ENCODE results near the gene SOX12. TPM values are rescaled to one million over a fixed set of nuclear protein-coding genes. Genes with fewer than 3 reads are reported as not detected.

Gene SOX12
- 15.1 TPM for total RNA-seq

DNA sequence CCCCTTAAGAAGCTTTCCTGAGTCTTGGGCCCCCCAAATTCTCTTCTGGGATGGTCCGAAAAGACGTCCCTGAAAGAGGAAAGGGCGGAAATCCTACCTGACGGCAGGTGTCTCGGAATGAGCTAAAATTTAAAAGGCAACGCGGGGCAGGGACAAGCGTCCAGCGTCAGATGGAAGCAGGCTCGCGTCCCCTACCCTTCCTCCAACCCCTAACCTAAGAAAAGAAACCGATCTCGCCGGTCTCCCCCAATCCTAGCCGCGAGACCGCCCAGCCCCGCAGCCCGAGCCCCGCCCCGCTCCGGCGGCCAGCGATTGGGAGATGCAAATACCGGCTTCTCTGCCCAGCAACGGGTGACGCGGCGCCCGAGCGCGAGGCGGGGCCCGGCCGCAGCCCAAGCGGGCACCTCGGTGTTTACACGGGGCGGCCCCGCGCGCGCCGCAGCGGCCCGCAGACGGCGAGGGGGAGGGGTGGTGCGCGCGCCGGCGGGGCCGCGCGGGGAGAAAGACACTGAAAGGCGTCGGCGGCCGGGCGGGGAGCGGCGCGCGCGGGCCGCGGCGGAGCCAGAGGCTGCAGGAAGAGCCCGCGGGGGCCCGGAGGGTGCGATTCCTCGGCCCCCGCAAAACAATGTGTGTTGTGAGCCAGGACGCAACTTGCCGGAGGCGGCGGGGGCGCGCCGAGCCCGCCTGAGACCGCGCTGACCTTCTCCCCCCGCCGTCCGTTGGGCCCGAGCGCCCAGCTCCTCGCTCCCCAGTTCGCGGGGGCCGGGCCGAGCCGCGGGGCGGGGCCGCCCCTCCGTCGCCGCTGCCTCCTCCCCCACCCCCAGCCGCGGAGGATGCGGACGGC, at the start of gene SOX12:
TSS of gene SOX12 (plus strand) at position 508 of the 844 bp plus-strand sequence. CDS start 373 bp downstream, outside the sequence.

DNA sequence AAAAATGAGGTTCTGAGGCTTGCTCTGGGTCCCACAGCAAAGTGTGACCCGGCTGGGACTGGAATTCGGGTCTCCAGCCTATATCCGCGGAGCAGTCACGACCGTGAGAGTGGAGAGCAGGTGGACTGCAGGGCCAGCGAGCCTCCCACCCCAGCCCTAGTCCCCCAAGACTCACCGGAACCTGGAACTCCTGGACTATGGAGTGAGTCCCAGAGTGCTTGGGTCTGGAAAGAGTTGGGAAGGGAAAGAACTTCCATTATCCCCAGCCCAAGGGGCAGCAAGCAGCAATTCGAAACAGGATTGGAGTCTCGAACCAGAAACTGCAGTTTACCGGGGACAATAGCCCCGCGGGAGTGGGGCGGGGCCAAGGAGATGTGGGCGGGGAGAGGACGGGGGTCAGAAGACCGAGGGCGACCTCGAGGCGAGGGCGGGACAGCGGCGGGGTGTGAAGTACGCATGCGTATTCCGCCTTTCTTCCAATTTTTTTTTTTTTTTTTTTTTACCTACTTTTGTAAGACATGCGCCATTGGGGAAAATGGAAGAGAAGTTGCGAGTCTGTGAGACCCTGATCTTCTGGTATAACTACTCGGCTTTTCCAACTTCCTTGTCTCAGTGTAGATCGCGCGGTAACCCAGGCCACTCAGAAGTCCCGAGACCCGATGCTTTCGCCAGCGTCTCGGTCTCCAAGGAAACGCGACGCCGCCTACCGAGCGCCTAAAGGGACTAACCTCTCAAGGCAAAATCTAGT, 35.1 kb upstream of the SOX12 start, which contains the start of gene C20orf96:
TSS of gene C20orf96 (minus strand) at position 667 of the 748 bp plus-strand sequence. CDS start at position 527, 140 bp downstream.

DNA sequence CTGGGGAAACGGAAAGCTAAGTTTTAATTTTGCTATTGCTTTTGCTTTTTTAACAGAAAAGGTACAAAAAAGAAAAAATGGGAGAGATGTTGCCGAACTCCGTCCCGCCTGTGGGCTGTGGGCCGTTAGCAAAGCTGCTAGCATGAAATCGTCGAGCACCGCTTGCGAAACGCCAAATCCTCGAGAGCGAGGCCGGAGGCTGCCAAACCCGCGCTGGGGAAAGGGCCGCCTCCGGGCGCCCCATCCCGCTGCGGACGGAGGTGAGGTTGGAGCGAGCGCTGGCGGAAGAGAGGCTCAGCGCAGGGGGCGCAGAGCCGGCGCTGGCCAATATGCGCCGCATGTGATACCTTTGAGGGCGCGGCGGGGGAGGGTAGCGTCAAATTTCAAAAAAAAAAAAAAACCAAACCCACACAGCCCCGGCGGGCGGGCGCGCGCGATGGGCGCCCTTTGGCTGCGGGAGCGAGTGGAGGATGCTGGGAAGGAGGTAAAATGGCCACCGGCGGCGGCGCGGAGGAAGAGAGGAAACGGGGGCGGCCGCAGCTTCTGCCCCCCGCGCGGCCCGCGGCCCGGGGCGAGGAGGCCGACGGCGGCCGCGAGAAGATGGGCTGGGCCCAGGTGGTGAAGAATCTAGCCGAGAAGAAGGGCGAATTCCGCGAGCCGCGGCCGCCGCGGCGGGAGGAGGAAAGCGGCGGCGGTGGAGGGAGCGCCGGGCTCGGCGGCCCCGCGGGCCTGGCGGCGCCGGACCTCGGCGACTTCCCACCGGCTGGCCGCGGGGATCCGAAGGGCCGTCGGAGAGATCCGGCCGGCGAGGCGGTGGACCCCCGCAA, 28.0 kb upstream of the SOX12 start, which contains the start of gene ZCCHC3:
TSS of gene ZCCHC3 (plus strand) at position 473 of the 827 bp plus-strand sequence. CDS start at position 490, 17 bp downstream.

DNA sequence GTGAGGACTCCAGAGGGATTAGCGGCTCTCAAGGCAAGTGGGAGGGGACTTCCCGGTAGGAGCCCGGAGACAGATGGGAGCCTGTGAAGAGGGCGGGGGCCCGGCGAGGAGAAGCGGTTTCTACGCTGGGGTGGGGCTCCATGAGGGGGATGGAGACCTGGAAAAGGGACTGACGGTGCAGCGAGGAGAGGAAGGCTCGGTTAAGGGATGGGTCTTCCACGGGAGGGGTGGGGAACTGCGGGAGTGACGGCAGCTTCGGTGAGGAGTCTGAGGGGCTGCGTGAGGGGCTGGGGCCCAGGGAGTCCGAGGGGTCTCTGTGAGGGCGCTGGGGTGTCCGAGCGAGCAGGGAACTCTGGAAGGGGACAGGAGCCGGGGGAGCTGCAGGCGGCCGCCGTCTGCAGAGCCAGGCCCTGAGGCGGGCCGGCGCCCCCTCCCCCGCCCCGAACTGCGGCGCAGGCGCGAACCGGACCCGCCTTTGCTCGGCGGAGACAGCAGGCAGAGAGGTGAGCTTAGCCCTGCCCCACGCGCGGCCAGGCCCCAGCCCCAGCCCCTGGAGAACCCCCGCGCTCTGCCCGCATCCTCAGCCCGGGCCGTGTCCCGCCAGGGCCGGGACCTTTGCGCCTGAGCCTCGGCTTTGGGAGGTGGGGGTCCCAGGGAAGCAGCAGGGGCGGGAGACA, 21.4 kb downstream of the SOX12 start, which contains the start of gene NRSN2:
TSS of gene NRSN2 (plus strand) at position 472 of the 677 bp plus-strand sequence. CDS start 2,533 bp downstream, outside the sequence.

Other genes with a start within 250 kb of the SOX12 start
- not detected for gene DEFB125, start 237.9 kb upstream of the SOX12 start, total RNA-seq
- not detected for gene DEFB126, start 183.0 kb upstream of the SOX12 start, total RNA-seq
- not detected for gene DEFB127, start 168.1 kb upstream of the SOX12 start, total RNA-seq
- gene DEFB128, start 135.8 kb upstream of the SOX12 start, total RNA-seq = not detected
- not detected for gene DEFB129, start 98.3 kb upstream of the SOX12 start, total RNA-seq
- gene DEFB132, start 67.8 kb upstream of the SOX12 start, total RNA-seq = 0.18 TPM
- 17.0 TPM for gene C20orf96, start 34.8 kb upstream of the SOX12 start, total RNA-seq
- gene ZCCHC3, start 28.0 kb upstream of the SOX12 start, total RNA-seq = 36.1 TPM
- 19.0 TPM for gene NRSN2, start 21.6 kb downstream of the SOX12 start, total RNA-seq
- 7.0 TPM for gene TRIB3, start 55.2 kb downstream of the SOX12 start, total RNA-seq
- 102 TPM for gene RBCK1, start 82.7 kb downstream of the SOX12 start, total RNA-seq
- 30.1 TPM for gene TBC1D20, start 137.0 kb downstream of the SOX12 start, total RNA-seq
- gene CSNK2A1, start 218.2 kb downstream of the SOX12 start, total RNA-seq = 133 TPM

Data from metanephros (tissue), 1 donor.